ENCODE results near the gene BICDL2.
"Not testable (repeated sequence)": the region's sequence is repeated elsewhere in the genome, so short reads cannot be mapped to it uniquely, and the experiment has no call there.

The BICDL2 gene

GRCh38 chr16:3036726-3037315 lies at the start of gene BICDL2:
BICDL2 (minus strand) TSS chr16:3036944; CDS start chr16:3035496, 1,448 bp downstream.
- TF ChIP-seq CTCF (IDR thresholded peaks at IDR 0.05; ENCODE audit: extremely low read depth, insufficient read depth, missing control alignments) = no peak
- in situ Hi-C loops (cut with MboI; ENCODE audit: low pct_unique_long_range_greater_than_20kb, low sequenced_read_pairs, unreplicated experiment) = no loop called here
- DNase-seq (ENCODE audit: low spot score) = no peak

GRCh38 chr16:3085868-3086595 lies 49.3 kb upstream of the BICDL2 start:
- in situ Hi-C loops (cut with MboI; ENCODE audit: low pct_unique_long_range_greater_than_20kb, low sequenced_read_pairs, unreplicated experiment) = no loop called here
- TF ChIP-seq CTCF (IDR thresholded peaks at IDR 0.05; ENCODE audit: extremely low read depth, insufficient read depth, missing control alignments) = no peak
- no peak for DNase-seq (ENCODE audit: low spot score)

- DNase-seq (ENCODE audit: low spot score) = no peak
- in situ Hi-C loops (cut with MboI; ENCODE audit: low pct_unique_long_range_greater_than_20kb, low sequenced_read_pairs, unreplicated experiment) = no loop called here
Measured at GRCh38 chr16:3084969-3085670, 48.4 kb upstream of the BICDL2 start.

GRCh38 chr16:3084491-3084890 lies 47.7 kb upstream of the BICDL2 start:
- no peak for TF ChIP-seq CTCF (IDR thresholded peaks at IDR 0.05; ENCODE audit: extremely low read depth, insufficient read depth, missing control alignments)
- no peak for DNase-seq (ENCODE audit: low spot score)
- in situ Hi-C loops (cut with MboI; ENCODE audit: low pct_unique_long_range_greater_than_20kb, low sequenced_read_pairs, unreplicated experiment) = no loop called here

More at GRCh38 chr16:3084969-3085670, 48.4 kb upstream of the BICDL2 start:
- TF ChIP-seq CTCF (IDR thresholded peaks at IDR 0.05; ENCODE audit: extremely low read depth, insufficient read depth, missing control alignments) = no peak

GRCh38 chr16:3083408-3083807 lies 46.7 kb upstream of the BICDL2 start:
- DNase-seq (ENCODE audit: low spot score); in situ Hi-C loops (cut with MboI; ENCODE audit: low pct_unique_long_range_greater_than_20kb, low sequenced_read_pairs, unreplicated experiment): not testable (repeated sequence)

DNA sequence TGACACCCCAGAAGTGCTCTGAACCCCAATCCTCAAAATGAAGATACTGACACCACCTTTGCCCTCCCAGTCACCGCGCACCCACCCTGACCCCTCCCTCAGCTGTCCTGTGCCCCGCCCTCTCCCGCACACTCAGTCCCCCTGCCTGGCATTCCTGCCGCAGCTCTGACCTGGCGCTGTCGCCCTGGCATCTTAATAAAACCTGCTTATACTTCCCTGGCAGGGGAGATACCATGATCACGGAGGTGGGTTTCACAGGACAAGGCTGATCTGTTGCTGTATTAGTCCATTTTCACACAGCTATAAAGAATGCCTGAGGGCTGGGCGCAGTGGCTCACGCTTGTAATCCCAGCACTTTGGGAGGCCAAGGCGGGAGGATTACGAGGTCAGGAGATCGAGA lies 45.2 kb upstream of the BICDL2 start:
- DNase-seq (ENCODE audit: low spot score); in situ Hi-C loops (cut with MboI; ENCODE audit: low pct_unique_long_range_greater_than_20kb, low sequenced_read_pairs, unreplicated experiment): not testable (repeated sequence)

- DNase-seq (ENCODE audit: low spot score) = no peak
- in situ Hi-C loops (cut with MboI; ENCODE audit: low pct_unique_long_range_greater_than_20kb, low sequenced_read_pairs, unreplicated experiment) = no loop called here
- TF ChIP-seq CTCF (IDR thresholded peaks at IDR 0.05; ENCODE audit: extremely low read depth, insufficient read depth, missing control alignments) = no peak
Measured at GRCh38 chr16:3080024-3080423, 43.3 kb upstream of the BICDL2 start.
